Measurements from ENCODE around the gene NLRP1. TPM values are rescaled to one million over a fixed set of nuclear protein-coding genes. Genes with fewer than 3 reads are reported as not detected.

The NLRP1 gene
- polyA plus RNA-seq, 1 donor from 2014 or later: 255 TPM

GRCh38 chr17:5563456-5563855, 20.9 kb downstream of the NLRP1 start (continued):
- TF ChIP-seq REST (IDR thresholded peaks at IDR 0.05; ENCODE audit: borderline replicate concordance): no peak

GRCh38 chr17:5562661-5563360, 21.5 kb downstream of the NLRP1 start:
- H3K27ac ChIP-seq (ENCODE audit: low read length): no peak overlapping the region
- H3K27me3 ChIP-seq (ENCODE audit: insufficient read depth, low read depth, low read length): no peaks in the 10 kb centered on the region
- H3F3A ChIP-seq (ENCODE audit: insufficient read depth, low read length, poor library complexity, severe bottlenecking): no peaks in the 10 kb centered on the region
- H2AFZ ChIP-seq (ENCODE audit: low read depth, low read length): no peak overlapping the region
- H3K9me2 ChIP-seq (ENCODE audit: insufficient read depth, low read length): no peaks in the 10 kb centered on the region
- H3K79me2 ChIP-seq (replicated peaks; ENCODE audit: insufficient read depth, low read length): no peaks in the 10 kb centered on the region
- H3K4me3 ChIP-seq (ENCODE audit: low read length): no peak overlapping the region
- TF ChIP-seq EZH2 (IDR thresholded peaks at IDR 0.05; ENCODE audit: borderline replicate concordance, insufficient read depth, low read length, poor library complexity, severe bottlenecking) (no peak), REST (IDR thresholded peaks at IDR 0.05; ENCODE audit: borderline replicate concordance) (no peak), RAD21 (conservative IDR thresholded peaks at IDR 0.05) (no peak), SMC3 (conservative IDR thresholded peaks at IDR 0.05; ENCODE audit: poor library complexity) (no peak), TAF1 (IDR thresholded peaks at IDR 0.05; ENCODE audit: low read depth) (no peak), EP300 (conservative IDR thresholded peaks at IDR 0.05; ENCODE audit: poor library complexity, severe bottlenecking) (no peak)
- no peak overlapping the region for H3K9ac ChIP-seq (ENCODE audit: low read length)
- H3K9me3 ChIP-seq (ENCODE audit: low read length): no peaks in the 10 kb centered on the region
- H4K20me1 ChIP-seq (ENCODE audit: insufficient read depth): no peaks in the 10 kb centered on the region
- no peaks in the 10 kb centered on the region for H3K36me3 ChIP-seq (ENCODE audit: insufficient read depth, low read length)
- no peak overlapping the region for H3K4me2 ChIP-seq (ENCODE audit: low read length)

GRCh38 chr17:5561736-5562571, 22.4 kb downstream of the NLRP1 start:
- H2AFZ ChIP-seq (ENCODE audit: low read depth, low read length): no peak overlapping the region
- no peak overlapping the region for H3K9ac ChIP-seq (ENCODE audit: low read length)
- H3K9me3 ChIP-seq (ENCODE audit: low read length): no peaks in the 10 kb centered on the region
- no peaks in the 10 kb centered on the region for H3K9me2 ChIP-seq (ENCODE audit: insufficient read depth, low read length)
- no peak for TF ChIP-seq TAF1 (IDR thresholded peaks at IDR 0.05; ENCODE audit: low read depth)
- TF ChIP-seq EP300 (conservative IDR thresholded peaks at IDR 0.05; ENCODE audit: poor library complexity, severe bottlenecking): no peak
- no peak for TF ChIP-seq EZH2 (IDR thresholded peaks at IDR 0.05; ENCODE audit: borderline replicate concordance, insufficient read depth, low read length, poor library complexity, severe bottlenecking)
- TF ChIP-seq REST (IDR thresholded peaks at IDR 0.05; ENCODE audit: borderline replicate concordance): no peak
- no peak for TF ChIP-seq SMC3 (conservative IDR thresholded peaks at IDR 0.05; ENCODE audit: poor library complexity)
- TF ChIP-seq RAD21 (conservative IDR thresholded peaks at IDR 0.05): no peak
- TF ChIP-seq POLR2AphosphoS5 (IDR thresholded peaks at IDR 0.05): no peak
- H3K36me3 ChIP-seq (ENCODE audit: insufficient read depth, low read length): no peaks in the 10 kb centered on the region
- no peak overlapping the region for H3K4me2 ChIP-seq (ENCODE audit: low read length)
- H3F3A ChIP-seq (ENCODE audit: insufficient read depth, low read length, poor library complexity, severe bottlenecking): no peaks in the 10 kb centered on the region
- no peak overlapping the region for H3K27ac ChIP-seq (ENCODE audit: low read length)
- no peaks in the 10 kb centered on the region for H4K20me1 ChIP-seq (ENCODE audit: insufficient read depth)
- no peaks in the 10 kb centered on the region for H3K27me3 ChIP-seq (ENCODE audit: insufficient read depth, low read depth, low read length)
- no peak overlapping the region for H3K4me3 ChIP-seq (ENCODE audit: low read length)
- no peaks in the 10 kb centered on the region for H3K79me2 ChIP-seq (replicated peaks; ENCODE audit: insufficient read depth, low read length)
